Measurements from ENCODE around the gene SNX32. TPM values are rescaled to one million over a fixed set of nuclear protein-coding genes. Genes with fewer than 3 reads are reported as not detected.

The SNX32 gene
- total RNA-seq, 1 donor, result under 0.01 TPM

- TF ChIP-seq CTCF (IDR thresholded peaks at IDR 0.05; ENCODE audit: insufficient read depth, low read depth, low read length), result no peak
- no peak overlapping the region for H3K4me3 ChIP-seq (ENCODE audit: low read depth, low read length)
- DNase-seq (ENCODE audit: low read depth), result no peak
Observed at GRCh38 chr11:65801153-65801987, 32.4 kb upstream of the SNX32 start.

GRCh38 chr11:65802841-65803240 lies 30.9 kb upstream of the SNX32 start:
- DNase-seq (ENCODE audit: low read depth), result no peak
- H3K4me3 ChIP-seq (ENCODE audit: low read depth, low read length), result no peak overlapping the region
- no peak for TF ChIP-seq CTCF (IDR thresholded peaks at IDR 0.05; ENCODE audit: insufficient read depth, low read depth, low read length)

GRCh38 chr11:65803797-65804492 lies 29.8 kb upstream of the SNX32 start:
- no peak overlapping the region for H3K4me3 ChIP-seq (ENCODE audit: low read depth, low read length)
- no peak for DNase-seq (ENCODE audit: low read depth)
- TF ChIP-seq CTCF (IDR thresholded peaks at IDR 0.05; ENCODE audit: insufficient read depth, low read depth, low read length), result no peak

- no peak for TF ChIP-seq CTCF (IDR thresholded peaks at IDR 0.05; ENCODE audit: insufficient read depth, low read depth, low read length)
- no peak overlapping the region for H3K4me3 ChIP-seq (ENCODE audit: low read depth, low read length)
- no peak for DNase-seq (ENCODE audit: low read depth)
Observed at GRCh38 chr11:65806979-65807378, 26.8 kb upstream of the SNX32 start.

GRCh38 chr11:65808744-65809341 lies 24.9 kb upstream of the SNX32 start:
- DNase-seq (ENCODE audit: low read depth), result no peak
- no peak overlapping the region for H3K4me3 ChIP-seq (ENCODE audit: low read depth, low read length)
- TF ChIP-seq CTCF (IDR thresholded peaks at IDR 0.05; ENCODE audit: insufficient read depth, low read depth, low read length), result no peak

- no peak for DNase-seq (ENCODE audit: low read depth)
- TF ChIP-seq CTCF (IDR thresholded peaks at IDR 0.05; ENCODE audit: insufficient read depth, low read depth, low read length), result no peak
- H3K4me3 ChIP-seq (ENCODE audit: low read depth, low read length), result no peak overlapping the region
Observed at GRCh38 chr11:65809496-65809895, 24.3 kb upstream of the SNX32 start.

All from fibroblast of villous mesenchyme (primary cell).